HepG2 (cell line): Measurements from ENCODE around the gene SETD5. TPM values are rescaled to one million over a fixed set of nuclear protein-coding genes. Genes with fewer than 3 reads are reported as not detected.

ENCODE experiments used
- DNMT3B ChIP-seq: conservative IDR thresholded peaks from 2 replicates; pipeline ENCODE4 v1.6.1; 2016; ENCODE audit warnings: missing biosample characterization, control low read depth
- GTF3A ChIP-seq: sonication (generic); formaldehyde crosslinking; conservative IDR thresholded peaks from 2 replicates; pipeline ENCODE4 v1.4.0; 2020; ENCODE audit warnings: mild to moderate bottlenecking, missing genetic modification reagents
- HNRNPLL ChIP-seq: fragments of 200-400 bp; formaldehyde crosslinking; IDR thresholded peaks from 2 replicates; pipeline ENCODE4 v1.6.1; 2017; ENCODE audit warnings: mild to moderate bottlenecking, low read depth, low read length; ENCODE audit not compliant: poor library complexity, severe bottlenecking
- HOXA3 ChIP-seq: sonication (generic); formaldehyde crosslinking; IDR thresholded peaks from 2 replicates; pipeline ENCODE4 v1.5.0; 2020; ENCODE audit warnings: missing genetic modification reagents
- KDM6A ChIP-seq: IDR thresholded peaks from 2 replicates; pipeline ENCODE4 v1.6.1; 2016; ENCODE audit warnings: low read depth
- MTA3 ChIP-seq: sonication (generic); formaldehyde crosslinking; IDR thresholded peaks from 2 replicates; pipeline ENCODE4 v1.4.0; 2020; ENCODE audit warnings: missing genetic modification reagents
- NCOA5 ChIP-seq: sonication (generic); formaldehyde crosslinking; IDR thresholded peaks from 2 replicates; pipeline ENCODE4 v1.4.0; 2020; ENCODE audit warnings: missing genetic modification reagents
- NPAS2 ChIP-seq: sonication (generic); formaldehyde crosslinking; IDR thresholded peaks from 2 replicates; pipeline ENCODE4 v1.8.0; 2022; ENCODE audit warnings: mild to moderate bottlenecking, missing genetic modification reagents, borderline replicate concordance
- RBFOX2 ChIP-seq: fragments of 200-400 bp; formaldehyde crosslinking; IDR thresholded peaks from 2 replicates; pipeline ENCODE4 v1.6.1; 2017; ENCODE audit warnings: low read depth, mild to moderate bottlenecking, low read length
- TFE3 ChIP-seq: IDR thresholded peaks from 2 replicates; pipeline ENCODE4 v1.6.1; 2016
- THAP8 ChIP-seq: sonication (generic); formaldehyde crosslinking; IDR thresholded peaks from 2 replicates; pipeline ENCODE4 v1.5.1; 2020; ENCODE audit warnings: missing genetic modification reagents, mild to moderate bottlenecking, borderline replicate concordance
- U2AF2 ChIP-seq: fragments of 200-400 bp; formaldehyde crosslinking; IDR thresholded peaks from 2 replicates; pipeline ENCODE4 v1.6.1; 2017; ENCODE audit warnings: low read depth, mild to moderate bottlenecking, low read length
- ZBTB26 ChIP-seq: IDR thresholded peaks from 2 replicates; pipeline ENCODE4 v1.6.1; 2016; ENCODE audit warnings: missing compliant biosample characterization, missing genetic modification reagents, borderline replicate concordance
- ZFX ChIP-seq: sonication (generic); formaldehyde crosslinking; IDR thresholded peaks from 2 replicates; pipeline ENCODE4 v1.4.0; 2020; ENCODE audit warnings: mild to moderate bottlenecking, low read depth, missing genetic modification reagents, moderate library complexity
- ZKSCAN5 ChIP-seq: sonication (generic); formaldehyde crosslinking; IDR thresholded peaks from 2 replicates; pipeline ENCODE4 v1.5.1; 2020; ENCODE audit warnings: mild to moderate bottlenecking, missing genetic modification reagents
- ZKSCAN8 ChIP-seq: IDR thresholded peaks from 2 replicates; pipeline ENCODE4 v1.6.1; 2016; ENCODE audit warnings: borderline replicate concordance, missing genetic modification reagents, missing compliant biosample characterization
- ZNF792 ChIP-seq: IDR thresholded peaks from 2 replicates; pipeline ENCODE4 v1.6.1; 2016
- polyA plus RNA-seq, 8 experiments: library from polyadenylated mRNA; depleted of rRNA in 3 of 8; stranded (reverse) in 7 of 8; unstranded in 1 of 8; fragments of >200 nt; fragmentation: Illumina TruSeq in 4 of 8; extraction: Trizol in 4 of 8; gene quantifications; 2 replicates each; pipeline versions ENCODE4 v1.2.1 to v1.2.3, GENCODE V29; 2011 to 2016; ENCODE audit warnings: low read depth in 4 of 8, missing spikeins in 1 of 8, mixed read lengths in 1 of 8; ENCODE audit not compliant: insufficient read depth in 1 of 8
- total RNA-seq, 5 experiments: library from RNA; depleted of rRNA; stranded (reverse); fragments of >200 nt; fragmentation: Illumina TruSeq; extraction: Trizol; gene quantifications; 2 replicates each; pipeline ENCODE4 v1.2.3, GENCODE V29; 2016; ENCODE audit warnings: low read depth in 1 of 5
- TF ChIP-seq, protein P1 (sequence below): sonication (generic); formaldehyde crosslinking; IDR thresholded peaks from 2 replicates; pipeline ENCODE4 v1.4.0; 2020; ENCODE audit warnings: missing genetic modification reagents, borderline replicate concordance
- TF ChIP-seq, protein P2 (sequence below): sonication (generic); formaldehyde crosslinking; IDR thresholded peaks from 2 replicates; pipeline ENCODE4 v1.5.0; 2020; ENCODE audit warnings: mild to moderate bottlenecking, low read depth, missing genetic modification reagents, borderline replicate concordance
- TF ChIP-seq, protein P3 (sequence below): sonication (generic); formaldehyde crosslinking; IDR thresholded peaks from 2 replicates; pipeline ENCODE4 v1.4.0; 2020; ENCODE audit warnings: mild to moderate bottlenecking, missing genetic modification reagents
- TF ChIP-seq, protein P4 (sequence below): sonication (generic); formaldehyde crosslinking; IDR thresholded peaks from 2 replicates; pipeline ENCODE4 v1.4.0; 2020; ENCODE audit warnings: missing genetic modification reagents
- TF ChIP-seq, protein P5 (sequence below): sonication (generic); formaldehyde crosslinking; IDR thresholded peaks from 2 replicates; pipeline ENCODE4 v1.4.0; 2020; ENCODE audit warnings: missing genetic modification reagents

Gene SETD5
- total and polyA plus RNA-seq, 2 of the 13 experiments (the other 11 are each of a cell fraction or from before 2014, with no cell fraction given) = 46.8 to 95.8 TPM

DNA sequence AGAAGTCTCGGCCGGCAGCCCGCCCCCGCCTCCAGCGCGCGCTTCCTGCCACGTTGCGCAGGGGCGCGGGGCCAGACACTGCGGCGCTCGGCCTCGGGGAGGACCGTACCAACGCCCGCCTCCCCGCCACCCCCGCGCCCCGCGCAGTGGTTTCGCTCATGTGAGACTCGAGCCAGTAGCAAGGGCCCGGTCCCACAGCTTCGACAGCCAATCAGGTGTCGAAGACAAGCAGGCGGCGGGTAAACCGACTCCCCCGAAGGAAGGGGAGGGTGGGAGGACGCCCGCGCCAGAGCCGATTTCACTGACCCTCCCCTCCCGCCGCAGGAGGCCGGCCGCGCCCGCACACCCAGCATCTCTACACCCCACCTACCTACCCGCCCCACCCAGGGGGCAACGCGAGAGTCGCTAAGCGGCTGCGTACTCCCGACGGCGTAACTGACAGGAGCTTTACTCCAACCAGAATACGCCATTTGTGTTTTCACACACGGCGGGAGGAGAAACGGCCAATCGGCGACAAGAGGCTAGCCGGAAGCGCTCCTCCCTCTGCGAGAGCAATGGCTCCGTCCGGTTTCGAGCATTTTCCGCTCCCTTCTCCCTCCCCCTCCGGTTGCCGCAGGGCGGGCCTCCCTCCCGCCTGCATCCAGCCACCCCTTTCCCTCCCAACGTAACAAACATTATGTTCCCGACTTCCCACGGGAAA lies 633 bp upstream of the SETD5 start (continued):
- TF ChIP-seq, protein P1, sequence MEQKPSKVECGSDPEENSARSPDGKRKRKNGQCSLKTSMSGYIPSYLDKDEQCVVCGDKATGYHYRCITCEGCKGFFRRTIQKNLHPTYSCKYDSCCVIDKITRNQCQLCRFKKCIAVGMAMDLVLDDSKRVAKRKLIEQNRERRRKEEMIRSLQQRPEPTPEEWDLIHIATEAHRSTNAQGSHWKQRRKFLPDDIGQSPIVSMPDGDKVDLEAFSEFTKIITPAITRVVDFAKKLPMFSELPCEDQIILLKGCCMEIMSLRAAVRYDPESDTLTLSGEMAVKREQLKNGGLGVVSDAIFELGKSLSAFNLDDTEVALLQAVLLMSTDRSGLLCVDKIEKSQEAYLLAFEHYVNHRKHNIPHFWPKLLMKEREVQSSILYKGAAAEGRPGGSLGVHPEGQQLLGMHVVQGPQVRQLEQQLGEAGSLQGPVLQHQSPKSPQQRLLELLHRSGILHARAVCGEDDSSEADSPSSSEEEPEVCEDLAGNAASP (CRISPR knock-in tag) = no peak
- no peak for TF ChIP-seq MTA3 (CRISPR knock-in tag)
- TF ChIP-seq, protein P2, sequence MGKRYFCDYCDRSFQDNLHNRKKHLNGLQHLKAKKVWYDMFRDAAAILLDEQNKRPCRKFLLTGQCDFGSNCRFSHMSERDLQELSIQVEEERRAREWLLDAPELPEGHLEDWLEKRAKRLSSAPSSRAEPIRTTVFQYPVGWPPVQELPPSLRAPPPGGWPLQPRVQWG (CRISPR knock-in tag) = no peak
- no peak; the same call in 1 of the 2 replicates for TF ChIP-seq GTF3A (CRISPR knock-in tag)
- TF ChIP-seq, protein P3, sequence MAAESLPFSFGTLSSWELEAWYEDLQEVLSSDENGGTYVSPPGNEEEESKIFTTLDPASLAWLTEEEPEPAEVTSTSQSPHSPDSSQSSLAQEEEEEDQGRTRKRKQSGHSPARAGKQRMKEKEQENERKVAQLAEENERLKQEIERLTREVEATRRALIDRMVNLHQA (CRISPR knock-in tag) = no peak
- peak; percentile 25; the same call in 1 of the 2 replicates for TF ChIP-seq TFE3
- TF ChIP-seq, protein P4, sequence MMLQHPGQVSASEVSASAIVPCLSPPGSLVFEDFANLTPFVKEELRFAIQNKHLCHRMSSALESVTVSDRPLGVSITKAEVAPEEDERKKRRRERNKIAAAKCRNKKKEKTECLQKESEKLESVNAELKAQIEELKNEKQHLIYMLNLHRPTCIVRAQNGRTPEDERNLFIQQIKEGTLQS (CRISPR knock-in tag) = no peak
- TF ChIP-seq KDM6A (CRISPR knock-in tag) = no peak
- peak; percentile 16; the same call in 1 of the 2 replicates for TF ChIP-seq ZKSCAN8 (CRISPR knock-in tag)
- TF ChIP-seq, protein P5, sequence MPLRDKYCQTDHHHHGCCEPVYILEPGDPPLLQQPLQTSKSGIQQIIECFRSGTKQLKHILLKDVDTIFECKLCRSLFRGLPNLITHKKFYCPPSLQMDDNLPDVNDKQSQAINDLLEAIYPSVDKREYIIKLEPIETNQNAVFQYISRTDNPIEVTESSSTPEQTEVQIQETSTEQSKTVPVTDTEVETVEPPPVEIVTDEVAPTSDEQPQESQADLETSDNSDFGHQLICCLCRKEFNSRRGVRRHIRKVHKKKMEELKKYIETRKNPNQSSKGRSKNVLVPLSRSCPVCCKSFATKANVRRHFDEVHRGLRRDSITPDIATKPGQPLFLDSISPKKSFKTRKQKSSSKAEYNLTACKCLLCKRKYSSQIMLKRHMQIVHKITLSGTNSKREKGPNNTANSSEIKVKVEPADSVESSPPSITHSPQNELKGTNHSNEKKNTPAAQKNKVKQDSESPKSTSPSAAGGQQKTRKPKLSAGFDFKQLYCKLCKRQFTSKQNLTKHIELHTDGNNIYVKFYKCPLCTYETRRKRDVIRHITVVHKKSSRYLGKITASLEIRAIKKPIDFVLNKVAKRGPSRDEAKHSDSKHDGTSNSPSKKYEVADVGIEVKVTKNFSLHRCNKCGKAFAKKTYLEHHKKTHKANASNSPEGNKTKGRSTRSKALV (CRISPR knock-in tag) = no peak
- TF ChIP-seq NCOA5 (CRISPR knock-in tag) = no peak
- peak; percentile 20; the same call in 1 of the 2 replicates for TF ChIP-seq THAP8 (CRISPR knock-in tag)
- TF ChIP-seq U2AF2 = no peak
- peak; percentile 17 for TF ChIP-seq HOXA3 (CRISPR knock-in tag)
- TF ChIP-seq ZBTB26 (CRISPR knock-in tag) = no peak
- peak; percentile 95 for TF ChIP-seq ZNF792 (CRISPR knock-in tag)
- TF ChIP-seq NPAS2 (CRISPR knock-in tag) = no peak
- TF ChIP-seq HNRNPLL = peak; percentile 62
- TF ChIP-seq ZFX (CRISPR knock-in tag) = peak; percentile 70; the same call in 1 of the 2 replicates
- no peak for TF ChIP-seq DNMT3B (CRISPR knock-in tag)
- TF ChIP-seq RBFOX2 = peak; percentile 93
- no peak for TF ChIP-seq ZKSCAN5 (CRISPR knock-in tag)
